NCI-H1105 (cell line): Measurements from ENCODE around the gene FAH.
"Not testable (repeated sequence)": the region's sequence is repeated elsewhere in the genome, so short reads cannot be mapped to it uniquely, and the experiment has no call there.

Experiments used
- DNase-seq: peaks from one replicate; lab custom pipeline; 2025; lab: John Stamatoyannopoulos, UW

FAH gene

GRCh38 chr15:80152896-80153876 is at the start of gene FAH:
TSS of gene FAH (plus strand) at chr15:80152999. CDS start at chr15:80153055, 56 bp downstream.
- no peak for DNase-seq

GRCh38 chr15:80105193-80105592 is 47.6 kb upstream of the FAH start:
- no peak for DNase-seq

GRCh38 chr15:80105595-80105994 is 47.2 kb upstream of the FAH start:
- DNase-seq = no peak

- no peak for DNase-seq
These were observed 46.7 kb upstream of the FAH start for GRCh38 chr15:80106051-80106450.

GRCh38 chr15:80107204-80107603 is 45.6 kb upstream of the FAH start:
- DNase-seq = no peak

GRCh38 chr15:80107774-80108173 is 45.0 kb upstream of the FAH start:
- no peak for DNase-seq

GRCh38 chr15:80109388-80109787 is 43.4 kb upstream of the FAH start:
- DNase-seq = no peak

GRCh38 chr15:80110920-80111319 is 41.9 kb upstream of the FAH start:
- no peak for DNase-seq

- DNase-seq = no peak
These were observed 38.7 kb upstream of the FAH start for GRCh38 chr15:80114114-80114513.

- no peak for DNase-seq
These were observed 37.8 kb upstream of the FAH start for GRCh38 chr15:80115021-80115420.

GRCh38 chr15:80118956-80119355 is 33.8 kb upstream of the FAH start:
- DNase-seq = no peak

- DNase-seq = no peak
These were observed 32.2 kb upstream of the FAH start for GRCh38 chr15:80120636-80121035.

- DNase-seq = no peak
These were observed 31.3 kb upstream of the FAH start for GRCh38 chr15:80121546-80121945.

- no peak for DNase-seq
These were observed 29.8 kb upstream of the FAH start for GRCh38 chr15:80123034-80123433.

- DNase-seq = not testable (repeated sequence)
These were observed 25.5 kb upstream of the FAH start for GRCh38 chr15:80127253-80127652.

- no peak for DNase-seq
These were observed 24.9 kb upstream of the FAH start for GRCh38 chr15:80127911-80128310.

- no peak for DNase-seq
These were observed 20.4 kb upstream of the FAH start for GRCh38 chr15:80132382-80132781.

- no peak for DNase-seq
These were observed 15.9 kb upstream of the FAH start for GRCh38 chr15:80136854-80137253.

GRCh38 chr15:80138961-80139360 is 13.8 kb upstream of the FAH start:
- DNase-seq = no peak

- DNase-seq = no peak
These were observed 11.9 kb upstream of the FAH start for GRCh38 chr15:80140909-80141308.

GRCh38 chr15:80141916-80142598 is 10.7 kb upstream of the FAH start:
- DNase-seq = no peak

GRCh38 chr15:80142646-80143045 is 10.2 kb upstream of the FAH start:
- DNase-seq = no peak

GRCh38 chr15:80151148-80151547 is 1.7 kb upstream of the FAH start:
- no peak for DNase-seq
